Stimulated activated CD8-positive, alpha-beta memory T cell treated with anti-CD3 and anti-CD28 coated beads, Interleukin-12 subunit alpha, Interleukin-12 subunit beta, amount 100 ng/mL, for 4 hours (primary cell): ENCODE measurements around the gene PIGS.
"Not testable (repeated sequence)": the region's sequence is repeated elsewhere in the genome, so short reads cannot be mapped to it uniquely, and the experiment has no call there.

Experiments used
- DNase-seq: peaks from one replicate; pipeline ENCODE4 v3.0.0-alpha.2; 2020; ENCODE audit warnings: low read depth

PIGS gene

DNA sequence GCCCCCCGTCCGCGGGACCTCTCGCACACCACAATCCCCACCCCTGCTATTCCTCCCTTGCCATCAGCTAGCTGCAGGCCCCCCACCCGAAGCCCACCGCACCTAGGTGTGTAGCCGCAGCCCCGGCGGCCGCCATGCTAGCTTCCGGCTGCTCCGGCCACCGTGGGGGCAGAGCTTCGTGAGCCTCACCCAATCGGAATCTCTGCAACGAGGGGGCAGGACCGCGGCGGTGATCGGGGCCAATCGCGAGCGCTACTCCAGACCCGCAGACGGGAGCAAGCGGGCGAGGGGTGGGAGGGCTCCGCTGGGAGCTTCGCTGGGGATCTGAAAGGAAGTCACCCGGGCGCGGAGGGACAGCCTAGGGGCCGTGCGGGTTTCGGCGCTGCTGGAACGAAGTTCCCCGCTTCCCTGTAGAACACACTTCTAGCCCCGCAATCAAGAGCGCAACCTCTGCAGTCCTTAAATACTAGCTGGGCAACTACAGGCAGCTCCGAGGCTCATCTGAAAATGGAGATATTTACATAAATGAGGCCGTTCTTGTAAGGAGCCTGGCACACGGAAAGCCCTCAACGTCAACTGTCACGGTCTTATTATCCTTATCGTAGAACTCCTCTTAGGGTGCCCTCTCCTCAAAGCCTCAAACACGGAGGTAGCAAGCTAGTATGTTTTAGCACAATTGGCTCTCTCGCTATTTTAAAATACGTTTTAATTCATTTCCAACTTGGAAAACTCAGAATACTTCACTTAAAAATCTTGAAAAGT is at the start of gene PIGS:
TSS of gene PIGS (minus strand) at position 164 of the 762 bp plus-strand sequence. CDS start at position 136, 28 bp downstream.
- peak; percentile 79 for DNase-seq

DNA sequence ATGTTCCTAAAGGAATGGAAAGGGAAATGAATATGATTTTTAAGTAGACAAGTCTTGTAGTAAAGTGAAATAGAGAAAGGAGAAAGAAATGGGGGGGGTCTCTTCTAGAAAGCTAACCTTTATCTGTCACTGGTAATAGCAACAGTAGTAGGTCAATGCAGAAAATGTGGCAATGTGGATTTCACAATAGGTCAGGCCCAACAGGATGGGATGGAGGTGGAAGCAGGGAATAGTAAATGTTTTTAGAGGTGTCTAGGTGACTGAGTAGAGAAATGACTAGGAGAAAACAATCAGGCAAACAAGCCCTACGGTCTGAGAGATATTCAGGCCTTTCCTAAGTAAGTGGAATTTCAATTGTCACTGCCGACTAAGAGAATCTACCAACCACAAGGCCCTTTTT is 48.7 kb upstream of the PIGS start:
- no peak for DNase-seq

DNA sequence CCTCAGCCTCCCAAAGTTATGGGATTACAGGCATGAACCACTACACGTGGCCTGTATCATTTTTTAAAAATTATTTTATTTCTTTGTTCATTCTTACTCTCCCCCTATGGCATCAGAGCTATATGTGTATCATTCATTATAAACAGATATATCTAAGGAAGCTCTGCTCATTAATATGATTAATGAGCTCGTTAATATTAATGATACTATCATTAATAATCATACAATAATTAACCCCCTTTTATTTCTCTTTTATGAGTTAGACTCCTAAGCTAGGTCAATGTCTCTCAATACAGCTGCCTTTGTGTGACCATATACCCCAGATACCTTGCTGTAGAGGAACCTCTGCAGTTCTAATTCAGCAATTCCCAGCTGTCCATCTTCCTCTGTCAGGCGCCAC is 47.1 kb upstream of the PIGS start:
- no peak for DNase-seq

DNA sequence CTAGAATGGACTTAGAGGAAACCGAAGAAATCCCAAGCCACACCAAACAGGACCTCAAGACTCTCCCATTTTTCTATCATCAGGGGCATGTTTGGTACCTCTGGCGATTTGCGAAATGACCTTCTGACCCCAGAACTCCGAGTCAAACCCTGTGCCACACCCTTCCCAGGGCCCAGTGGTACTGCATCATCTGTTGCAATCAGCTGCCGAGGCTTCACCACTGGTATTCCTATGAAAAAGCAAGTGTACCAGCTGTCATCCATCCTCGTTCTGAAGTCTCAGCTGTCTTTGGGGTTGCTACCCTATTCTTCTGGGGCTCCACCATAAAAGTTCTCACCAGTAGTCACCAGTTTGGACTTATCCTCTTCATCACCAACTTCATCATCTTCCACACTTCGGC is 45.0 kb upstream of the PIGS start:
- DNase-seq = no peak

DNA sequence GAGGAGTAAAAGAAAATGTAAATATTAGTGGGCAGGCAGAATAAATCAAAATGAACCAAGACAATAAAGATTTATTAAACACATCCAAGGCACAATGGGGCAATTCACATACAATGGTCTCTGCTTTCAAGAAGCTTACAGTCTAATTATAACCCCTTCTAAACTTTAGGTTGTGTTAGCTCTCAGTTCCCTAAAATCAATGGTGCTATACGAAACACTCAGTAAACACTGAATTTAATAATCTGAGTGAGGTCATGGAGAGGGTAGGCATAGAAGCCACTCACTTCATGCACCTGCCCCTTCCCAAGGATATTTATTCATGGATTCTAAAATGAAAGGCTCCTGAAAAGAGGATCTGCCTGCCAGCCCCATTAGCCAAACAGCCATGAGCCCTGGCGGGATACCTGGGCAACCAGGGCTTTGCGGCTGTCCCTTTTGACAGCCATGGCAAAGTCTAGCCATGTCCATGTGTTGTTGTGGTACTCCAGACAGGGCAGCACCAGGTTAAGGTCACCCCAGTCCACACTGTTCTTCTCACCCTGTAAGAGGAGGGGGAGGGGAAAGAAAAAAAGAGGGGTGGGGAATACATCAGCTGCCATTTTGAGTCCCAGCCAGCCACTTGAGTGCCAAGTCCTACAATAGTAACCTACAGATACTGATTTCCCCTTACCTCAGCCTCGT is 44.1 kb upstream of the PIGS start:
- no peak for DNase-seq

DNA sequence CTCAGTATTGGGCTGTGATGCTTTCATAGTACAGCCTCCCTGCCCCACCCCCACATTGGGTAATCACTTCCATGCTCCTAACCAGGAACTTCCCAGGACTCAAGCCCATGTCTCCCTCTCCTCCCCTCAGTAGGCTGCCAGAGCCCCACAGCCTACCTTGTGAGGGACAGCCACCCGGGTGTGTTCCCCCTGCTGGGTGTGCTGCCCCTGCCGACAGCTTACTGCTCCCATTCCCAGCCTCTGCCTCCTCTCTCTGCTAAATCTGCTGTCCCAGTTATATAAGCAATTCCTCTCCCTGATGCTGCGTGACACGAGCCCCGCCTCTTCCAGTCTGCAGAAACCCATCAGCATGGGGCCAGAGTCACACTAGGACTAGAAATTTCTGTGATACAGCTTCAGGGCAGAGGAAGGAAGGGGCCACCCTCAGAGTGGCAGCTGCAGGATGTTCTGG is 42.6 kb upstream of the PIGS start, which contains the start of gene RSKR:
TSS of gene RSKR (minus strand) at position 255 of the 451 bp plus-strand sequence. CDS start at position 231, 24 bp downstream.
- no peak for DNase-seq

DNA sequence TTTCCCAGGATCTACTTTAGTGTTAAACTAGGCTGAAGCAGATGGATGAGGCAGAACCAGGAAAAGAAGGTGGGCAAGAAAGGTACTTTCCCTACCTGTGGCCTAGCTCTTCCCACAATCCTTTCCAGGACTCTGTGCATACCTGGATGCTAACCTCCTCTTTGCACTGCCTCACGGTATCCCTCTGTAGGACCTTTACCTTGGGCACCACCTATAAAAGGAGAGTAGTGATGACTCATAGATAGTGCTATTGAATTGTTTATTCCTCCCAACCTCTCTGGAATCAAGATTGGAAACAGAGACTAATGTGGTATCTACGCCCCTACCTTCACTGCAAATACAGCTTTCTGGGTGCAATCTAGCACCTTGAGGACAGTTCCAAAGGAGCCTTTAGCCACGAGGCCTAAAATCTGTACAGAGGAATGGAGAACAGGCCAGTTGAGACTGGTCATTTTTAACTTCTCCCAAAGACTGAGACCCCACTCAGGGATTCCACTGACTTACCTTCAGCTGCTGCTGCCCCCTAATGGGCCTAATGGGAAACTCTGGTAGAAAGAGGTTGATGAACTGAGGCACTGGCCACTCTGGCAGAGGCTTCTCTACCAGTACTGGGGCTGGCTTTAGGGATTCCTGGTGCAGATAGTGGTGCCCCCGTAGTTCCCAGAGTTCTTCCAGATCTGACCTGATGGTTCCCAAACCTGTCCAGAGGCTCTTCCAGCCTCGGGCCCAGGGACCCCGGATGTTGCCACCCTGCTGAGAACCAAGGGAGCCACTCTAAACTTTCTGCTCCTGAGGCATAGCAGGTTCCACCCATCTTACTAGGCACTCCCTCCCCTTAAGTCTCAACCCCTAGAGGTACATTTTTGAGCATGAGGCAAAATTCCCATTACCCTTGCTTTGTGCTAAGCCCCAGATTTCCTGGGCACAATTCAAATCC is 41.9 kb upstream of the PIGS start:
- DNase-seq = no peak

DNA sequence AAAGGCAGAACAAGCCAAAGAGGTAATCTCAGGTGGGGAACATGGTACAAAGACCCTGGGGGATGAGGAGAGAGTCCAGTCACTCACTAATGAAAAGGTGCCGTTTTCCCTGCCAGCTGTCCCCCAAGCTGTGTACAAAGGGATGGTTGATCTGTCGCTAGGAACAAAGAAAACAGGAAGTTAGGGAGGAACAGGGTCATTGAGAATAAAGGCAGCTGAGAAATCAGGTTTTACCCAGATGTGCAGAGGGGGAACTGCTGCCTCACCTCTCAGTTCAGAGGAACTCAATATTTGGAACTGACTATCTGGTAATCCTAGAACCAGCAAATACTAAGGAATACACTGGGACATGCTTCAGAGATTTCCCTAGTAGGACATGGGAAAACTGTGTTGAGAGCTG is 41.2 kb upstream of the PIGS start:
- DNase-seq = no peak

DNA sequence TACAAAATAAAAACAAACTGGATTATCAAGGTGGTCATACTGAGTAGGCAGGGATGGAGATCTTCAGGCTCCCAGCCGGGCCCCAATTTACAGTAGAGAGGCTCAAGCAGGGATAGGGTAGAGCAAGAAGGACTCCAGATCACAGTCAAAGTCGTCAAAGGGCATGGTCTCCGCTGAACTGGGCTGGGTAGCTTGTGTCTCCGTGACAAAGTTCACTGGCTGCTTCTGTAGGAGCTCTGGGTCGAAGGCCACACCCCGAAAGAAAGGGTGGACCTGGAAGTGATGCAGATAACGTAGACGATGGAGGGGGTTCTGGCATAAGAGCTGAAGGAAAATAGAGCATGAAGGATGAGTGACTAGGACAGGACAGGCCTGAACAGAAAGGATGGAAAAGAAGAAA is 39.1 kb upstream of the PIGS start:
- DNase-seq = no peak

DNA sequence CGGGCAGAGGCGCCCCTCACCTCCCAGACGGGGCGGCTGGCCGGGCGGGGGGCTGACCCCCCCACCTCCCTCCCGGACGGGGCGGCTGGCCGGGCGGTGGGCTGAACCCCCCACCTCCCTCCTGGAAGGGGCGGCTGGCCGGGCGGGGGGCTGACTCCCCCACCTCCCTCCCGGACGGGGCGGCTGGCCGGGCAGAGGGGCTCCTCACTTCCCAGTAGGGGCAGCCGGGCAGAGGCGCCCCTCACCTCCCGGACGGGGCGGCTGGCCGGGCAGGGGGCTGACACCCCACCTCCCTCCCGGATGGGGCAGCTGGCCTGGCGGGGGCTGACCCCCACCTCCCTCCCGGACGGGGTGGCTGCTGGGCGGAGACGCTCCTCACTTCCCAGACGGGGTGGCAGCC is 32.7 kb upstream of the PIGS start:
- not testable (repeated sequence) for DNase-seq

DNA sequence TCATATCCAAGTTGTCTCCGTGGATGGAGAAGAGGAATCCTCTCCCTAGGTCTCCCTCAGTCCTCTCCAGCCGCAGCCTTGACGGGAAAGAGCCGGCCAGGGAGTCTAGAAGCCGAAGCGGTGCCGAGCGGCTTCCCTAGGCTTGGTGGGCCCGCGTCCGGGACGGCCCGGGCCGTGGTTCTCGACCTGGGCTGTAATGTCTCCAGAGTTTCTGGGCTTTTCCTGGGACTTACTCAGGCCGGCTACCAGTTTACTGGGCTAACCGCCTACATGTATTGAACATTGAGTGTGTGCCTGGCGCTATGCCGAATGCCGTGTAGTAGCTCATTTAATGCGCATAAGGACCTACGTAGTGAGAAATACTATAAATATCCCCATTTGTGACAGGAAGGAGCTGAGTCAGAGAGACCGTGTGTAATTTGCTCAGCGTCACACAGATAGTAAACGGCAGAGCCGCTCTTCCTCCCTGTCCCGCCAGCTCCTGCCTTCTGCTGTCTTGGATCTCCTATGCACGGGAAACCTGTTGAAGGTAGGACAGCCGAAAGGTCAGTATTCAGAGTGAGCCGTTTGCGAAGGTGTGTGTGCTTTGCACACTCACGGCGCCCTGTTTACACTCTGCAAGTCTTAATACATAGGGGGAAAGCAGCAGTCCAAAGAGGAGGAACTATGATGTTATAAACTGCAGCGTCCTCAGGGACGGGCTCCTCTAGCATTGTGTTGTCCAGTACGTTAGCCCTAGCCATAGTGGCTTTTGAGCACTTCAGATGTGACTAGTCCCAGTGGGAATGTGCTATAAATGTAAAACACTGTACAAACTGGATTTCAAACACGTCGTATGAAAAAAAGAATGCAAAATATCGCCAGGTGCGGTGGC is 28.2 kb upstream of the PIGS start:
- peak; percentile 40 for DNase-seq

DNA sequence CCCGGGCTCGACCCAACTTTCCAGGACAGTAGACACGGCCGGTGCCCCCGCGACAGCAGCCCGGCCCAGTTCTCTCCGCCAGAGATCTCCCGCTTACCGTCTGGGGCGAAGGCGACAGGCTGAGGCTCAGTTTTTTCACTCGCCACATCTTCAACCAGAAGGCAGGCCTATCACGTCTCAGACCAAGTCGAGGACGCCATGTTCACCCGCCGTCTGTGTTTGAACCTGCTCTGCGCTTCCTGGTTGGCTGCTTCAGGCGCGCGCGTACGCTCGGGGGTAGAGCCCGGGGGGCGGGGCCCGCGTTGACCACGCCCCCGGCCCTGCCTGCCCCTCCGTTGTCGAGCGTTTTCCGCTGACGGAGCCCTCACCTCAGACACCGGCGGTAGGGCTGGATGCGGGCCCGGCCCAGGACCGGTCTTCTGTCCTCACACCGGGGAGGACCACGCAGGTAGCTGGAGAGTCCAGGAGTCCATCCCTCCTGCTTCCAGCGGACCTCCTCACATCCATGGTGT is 27.5 kb upstream of the PIGS start, which contains the start of gene SPAG5:
TSS of gene SPAG5 (minus strand) at position 227 of the 512 bp plus-strand sequence. CDS start at position 148, 79 bp downstream.
- peak; percentile 88 for DNase-seq

DNA sequence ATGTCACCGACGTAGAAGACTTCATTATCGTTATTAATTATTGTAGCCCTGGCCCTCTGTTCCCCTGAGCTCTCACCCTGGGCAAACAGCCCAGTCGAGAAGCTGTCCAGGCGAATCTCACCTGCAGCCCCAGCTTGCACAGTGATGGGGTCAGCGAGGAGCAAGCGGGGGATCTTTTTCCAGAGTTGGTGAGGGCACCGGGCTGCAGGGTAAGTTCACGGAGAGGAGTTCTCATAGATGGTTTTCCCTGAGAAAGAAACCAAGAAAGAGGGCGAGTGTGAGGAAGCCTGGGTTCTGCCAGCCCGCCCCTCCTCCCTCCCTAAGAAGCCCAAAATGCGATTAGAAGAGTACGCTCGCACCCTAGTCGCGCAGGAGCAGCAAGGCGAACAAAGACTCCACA is 27.1 kb upstream of the PIGS start:
- DNase-seq = no peak

DNA sequence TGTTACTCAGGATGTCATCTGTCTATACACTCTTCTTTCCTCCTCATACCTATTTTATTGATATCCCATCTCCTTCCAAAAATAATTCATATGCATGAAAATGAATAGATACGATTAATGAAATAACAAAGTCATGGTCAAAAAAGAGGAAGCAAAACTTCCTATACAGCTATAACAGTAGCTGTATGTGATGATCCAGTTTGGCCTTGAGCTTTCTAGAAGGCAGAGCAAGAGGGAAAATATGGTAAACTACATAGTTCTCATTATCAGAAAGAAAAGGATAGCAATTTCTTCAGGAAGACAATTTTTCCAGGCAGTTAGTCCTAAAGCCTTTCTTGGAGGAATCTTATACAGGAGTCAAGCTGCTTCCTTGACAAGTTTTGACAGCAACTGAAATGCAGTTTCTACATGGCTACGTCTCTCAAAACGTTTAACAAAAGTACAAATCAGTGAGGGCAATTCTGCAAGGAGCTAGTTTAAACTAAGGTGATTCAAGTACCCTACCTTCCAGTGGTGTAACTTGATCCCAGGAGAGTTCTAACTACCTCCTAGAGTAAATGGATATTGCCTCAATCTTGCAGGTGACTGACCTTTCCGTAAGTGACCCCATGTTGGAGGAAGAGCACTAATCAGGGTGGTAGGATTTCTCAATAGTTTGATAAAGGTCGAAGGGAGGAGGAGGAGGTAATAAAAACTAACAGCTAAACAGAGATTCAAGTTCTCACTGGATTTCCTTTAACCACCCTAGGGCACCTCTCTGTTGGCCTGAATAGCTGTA is 26.5 kb upstream of the PIGS start:
- no peak for DNase-seq

DNA sequence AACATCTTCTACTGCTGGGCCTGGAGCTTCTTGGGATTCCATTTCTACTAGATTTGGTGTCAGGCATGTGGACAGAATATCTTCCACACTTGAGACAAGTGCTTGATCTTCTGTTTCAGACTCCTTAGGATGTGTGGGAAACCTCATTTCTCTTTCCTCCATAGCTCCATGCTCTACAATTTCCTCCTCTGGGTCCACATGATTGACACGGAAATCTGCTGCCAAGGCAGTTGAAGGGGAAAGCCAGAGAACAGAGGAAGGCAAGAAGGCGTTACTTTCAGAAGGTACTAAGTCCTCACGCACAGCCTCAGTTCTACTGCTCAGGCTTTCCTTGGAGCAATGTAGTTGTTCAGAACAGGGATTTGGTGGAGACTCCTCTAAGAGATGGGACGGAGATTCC is 20.9 kb upstream of the PIGS start:
- no peak for DNase-seq

DNA sequence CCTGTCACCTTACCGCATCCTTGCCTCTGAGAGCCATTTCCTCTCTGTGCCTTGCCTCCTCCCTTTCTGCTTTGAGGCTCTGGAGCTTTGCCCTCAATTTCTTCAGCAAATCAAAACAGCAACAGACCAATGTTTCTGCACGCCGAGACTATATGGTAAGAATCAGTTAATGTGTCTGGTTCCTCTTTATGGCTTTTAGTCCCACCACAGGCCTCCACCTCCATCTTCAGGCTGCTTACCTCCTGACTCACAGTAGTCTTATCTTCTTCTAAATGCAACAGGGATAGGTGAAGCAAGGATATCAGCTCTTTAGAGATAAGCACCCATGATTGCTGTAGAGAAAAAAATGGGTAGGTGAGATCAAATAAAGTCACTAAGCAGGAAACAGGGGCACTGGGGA is 14.5 kb upstream of the PIGS start:
- DNase-seq = no peak

DNA sequence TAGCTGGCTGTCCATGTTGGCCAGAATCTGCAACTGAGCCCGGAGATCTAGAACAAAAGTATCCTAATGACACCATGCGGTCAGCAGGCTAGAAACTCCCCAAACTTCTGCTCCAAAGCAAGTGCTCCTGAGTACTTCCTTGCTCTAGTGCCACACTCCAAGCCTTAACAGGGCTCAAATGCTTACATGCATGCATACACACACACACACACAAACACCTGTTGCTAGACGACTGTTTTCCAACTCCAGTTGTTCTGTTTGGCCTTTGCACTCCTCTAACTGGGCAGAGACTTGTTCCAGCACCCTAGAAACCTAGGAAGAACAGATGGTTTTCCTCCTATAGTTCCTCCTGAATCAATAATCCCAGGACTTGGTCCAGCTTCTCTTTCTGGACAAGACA is 13.1 kb upstream of the PIGS start:
- no peak for DNase-seq

DNA sequence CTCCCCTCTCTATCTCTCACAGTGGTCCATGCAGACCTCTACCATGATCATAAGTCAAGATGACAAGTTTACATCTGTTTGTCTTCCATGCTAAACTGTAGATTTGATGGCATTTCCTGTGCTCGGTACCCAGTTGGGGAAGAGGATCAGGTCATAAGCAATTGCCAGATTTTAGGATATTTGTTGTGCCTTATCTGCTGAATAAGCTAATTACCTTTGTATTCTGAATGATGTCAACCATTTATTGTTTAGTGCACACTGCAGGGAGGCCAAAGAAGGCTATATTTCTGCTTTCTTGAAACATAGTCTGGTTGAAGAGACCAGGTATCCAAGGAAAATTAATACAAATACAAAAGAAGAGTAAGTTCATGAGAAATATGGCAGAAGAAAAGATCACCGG is 11.2 kb upstream of the PIGS start:
- no peak for DNase-seq

DNA sequence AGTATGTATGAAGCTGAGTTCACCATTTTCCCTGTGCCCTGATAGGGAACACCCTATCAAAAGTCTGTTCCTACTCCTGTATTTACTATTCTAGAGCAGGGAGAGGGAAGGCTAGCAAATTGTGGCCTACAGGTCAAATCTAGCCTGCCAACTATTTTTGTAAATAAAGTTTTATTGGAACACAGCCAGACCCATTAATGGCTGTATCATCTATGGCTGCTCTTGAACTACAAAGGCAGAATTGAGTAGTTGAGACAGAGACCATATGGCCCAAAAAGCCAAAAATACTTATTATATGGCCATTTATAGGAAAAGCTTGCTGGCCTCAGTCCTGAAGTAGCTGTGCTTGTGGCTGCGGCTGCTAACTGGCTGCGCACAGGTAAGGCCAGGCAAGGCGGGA is 9.6 kb upstream of the PIGS start:
- no peak for DNase-seq

DNA sequence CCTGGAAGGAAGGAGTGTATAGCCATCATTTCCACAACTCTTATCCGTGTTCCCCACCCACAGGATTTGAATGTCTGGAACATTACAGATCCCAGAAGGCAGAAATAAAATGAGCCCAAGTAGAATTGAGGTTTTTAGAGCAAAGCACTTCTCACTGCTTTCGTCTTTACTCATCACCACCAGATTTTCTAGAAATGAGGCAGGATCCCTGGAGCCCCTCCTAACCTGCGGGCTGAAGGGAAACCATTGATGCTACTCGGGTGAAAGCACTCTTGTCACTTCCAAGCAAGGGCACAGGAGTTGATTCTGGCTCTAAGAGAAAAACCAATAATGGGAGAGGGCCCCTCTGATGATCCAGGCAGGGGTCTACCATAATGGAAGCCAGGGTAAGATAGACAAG is 8.2 kb upstream of the PIGS start:
- DNase-seq = no peak
